K562 (cell line): Measurements from ENCODE around the gene NAPB. TPM values are rescaled to one million over a fixed set of nuclear protein-coding genes. Genes with fewer than 3 reads are reported as not detected.

Experiments used
- ATAC-seq: fragments of 200-7000 bp; cut with Tn5 transposase; 3 replicates; pipeline ENCODE4 v1.9.1; 2020; ENCODE audit warnings: moderate library complexity
- BruUV-seq: library from RNA; stranded (reverse); fragments of 400-500 nt; replicated peaks from 2 replicates; lab custom pipeline; 2021; lab: Mats Ljungman, UMichigan
- CTCF ChIA-PET: fragments of 300-600 bp; formaldehyde crosslinking; extraction: SDS; loops from one replicate; lab custom pipeline; 2021; ENCODE audit warnings: low intra/inter-chr PET ratio; lab: Yijun Ruan, JAX
- POLR2A ChIA-PET: fragments of 300-600, 350-650 bp; sonication (Branson Sonifier 250); formaldehyde crosslinking; extraction: SDS; loops from one replicate; lab custom pipeline; 2021; ENCODE audit warnings: antibody characterized with exemption, inconsistent platforms; lab: Yijun Ruan, JAX
- DNase-seq, 4 experiments: peaks; one replicate each; pipeline versions ENCODE4 v3.0.0 to v3.0.0-alpha.2; 2011 to 2018; ENCODE audit warnings: low spot score in 3 of 4, mixed read lengths in 3 of 4; ENCODE audit errors: extremely low read depth in 1 of 4
- FAIRE-seq: peaks from 2 replicates; lab custom pipeline; 2011; peaks lifted over from hg19 to GRCh38; lab: Jason Lieb, UNC
- H2AFZ ChIP-seq: 2 replicates; pipeline ENCODE4 v1.6.0; 2011; ENCODE audit warnings: low read depth, low read length, control low read depth, inconsistent platforms
- H3K27ac ChIP-seq: fragments of 200-600 bp; 3 replicates; pipeline ENCODE4 v1.8.0; 2011; ENCODE audit warnings: low read depth, mild to moderate bottlenecking, control low read depth, inconsistent platforms, low read length, moderate library complexity, mixed read lengths; ENCODE audit errors: extremely low read depth
- H3K27me3 ChIP-seq, 2 experiments: fragments of 300-600 bp in 1 of 2; 2 replicates in 1 of 2; 3 replicates in 1 of 2; pipeline versions ENCODE4 v1.6.0 to v1.8.0; 2011; ENCODE audit warnings: inconsistent platforms in 2 of 2, low read length in 2 of 2, mild to moderate bottlenecking in 1 of 2, mixed read lengths in 1 of 2, moderate library complexity in 1 of 2; ENCODE audit not compliant: control insufficient read depth in 2 of 2, insufficient read depth in 2 of 2
- H3K36me3 ChIP-seq: fragments of 300-600 bp; 3 replicates; pipeline ENCODE4 v1.8.0; 2011; ENCODE audit warnings: mild to moderate bottlenecking, low read length, inconsistent platforms; ENCODE audit not compliant: control insufficient read depth, insufficient read depth
- H3K4me1 ChIP-seq, 2 experiments: fragments of 200-600 bp in 1 of 2; replicated peaks in 1 of 2; 2 replicates in 1 of 2; 3 replicates in 1 of 2; pipeline versions ENCODE4 v1.5.1 to v1.8.0; 2011; ENCODE audit warnings: inconsistent platforms in 2 of 2, low read length in 2 of 2, mild to moderate bottlenecking in 1 of 2, mixed read lengths in 1 of 2, moderate library complexity in 1 of 2; ENCODE audit not compliant: control insufficient read depth in 2 of 2, insufficient read depth in 2 of 2
- H3K4me2 ChIP-seq: 2 replicates; pipeline ENCODE4 v1.6.1; 2011; ENCODE audit warnings: low read length, control low read depth, inconsistent platforms, mixed read lengths; ENCODE audit not compliant: insufficient read depth
- H3K4me3 ChIP-seq: fragments of 200-600 bp; sonication (generic), shearing (Covaris generic); 2 replicates; pipeline ENCODE4 v1.5.1; 2016; ENCODE audit warnings: control low read depth, inconsistent platforms
- H3K79me2 ChIP-seq: fragments of 200-600 bp; 3 replicates; pipeline ENCODE4 v1.8.0; 2011; ENCODE audit warnings: low read length, inconsistent platforms; ENCODE audit not compliant: control insufficient read depth, insufficient read depth
- H3K9ac ChIP-seq, 2 experiments: 2 replicates each; pipeline versions ENCODE4 v1.6.0 to v1.6.1; 2011; ENCODE audit warnings: low read depth in 2 of 2, low read length in 2 of 2, control low read depth in 1 of 2, inconsistent platforms in 1 of 2, mild to moderate bottlenecking in 1 of 2, mixed read lengths in 1 of 2; ENCODE audit not compliant: insufficient read depth in 1 of 2
- H3K9me1 ChIP-seq: one replicate; pipeline ENCODE4 v1.6.0; 2011; ENCODE audit warnings: inconsistent platforms, mild to moderate bottlenecking, low read length, moderate library complexity; ENCODE audit not compliant: control insufficient read depth, insufficient read depth
- H3K9me3 ChIP-seq: replicated peaks from 2 replicates; pipeline ENCODE4 v1.5.1; 2011; ENCODE audit warnings: low read depth, low read length, inconsistent platforms; ENCODE audit not compliant: control insufficient read depth, insufficient read depth
- H4K20me1 ChIP-seq: replicated peaks from 2 replicates; pipeline ENCODE4 v1.6.1; 2011; ENCODE audit warnings: low read length, inconsistent platforms, mixed read lengths; ENCODE audit not compliant: control insufficient read depth, insufficient read depth
- ATF2 ChIP-seq: sonication (generic); formaldehyde crosslinking; IDR thresholded peaks from 2 replicates; pipeline ENCODE4 v1.8.1; 2022; ENCODE audit warnings: missing genetic modification reagents
- FOXP1 ChIP-seq: sonication (generic); formaldehyde crosslinking; IDR thresholded peaks from 2 replicates; pipeline ENCODE4 v1.8.0; 2022; ENCODE audit warnings: mild to moderate bottlenecking, missing genetic modification reagents
- GTF2B ChIP-seq: IDR thresholded peaks from 2 replicates; pipeline ENCODE4 v1.6.1; 2011; ENCODE audit not compliant: insufficient read length; ENCODE audit errors: extremely low read depth
- L3MBTL2 ChIP-seq: fragments of 450-650 bp; IDR thresholded peaks from 2 replicates; pipeline ENCODE4 v1.6.1; 2016; ENCODE audit warnings: mild to moderate bottlenecking, moderate library complexity
- MTA1 ChIP-seq: fragments of 450-650 bp; IDR thresholded peaks from 2 replicates; pipeline ENCODE4 v1.6.1; 2017; ENCODE audit warnings: borderline replicate concordance
- SAFB2 ChIP-seq: fragments of 200-400 bp; formaldehyde crosslinking; IDR thresholded peaks from 2 replicates; pipeline ENCODE4 v1.6.1; 2018; ENCODE audit warnings: borderline replicate concordance, low read length, low read depth, moderate library complexity; ENCODE audit not compliant: severe bottlenecking
- SMAD4 ChIP-seq: fragments of 250-450 bp; sonication (Bioruptor Pico); conservative IDR thresholded peaks from 2 replicates; pipeline ENCODE4 v1.8.0; 2021; ENCODE audit warnings: inconsistent platforms, mild to moderate bottlenecking, moderate library complexity
- SRSF1 ChIP-seq: fragments of 200-400 bp; formaldehyde crosslinking; IDR thresholded peaks from 2 replicates; pipeline ENCODE4 v1.6.1; 2017; ENCODE audit warnings: mild to moderate bottlenecking, low read depth, low read length, moderate library complexity
- XRCC4 ChIP-seq: IDR thresholded peaks from one replicate; pipeline ENCODE4 v1.6.1; 2011; ENCODE audit not compliant: insufficient read depth, insufficient read length; ENCODE audit errors: extremely low read depth
- ZC3H8 ChIP-seq: fragments of 450-650 bp; IDR thresholded peaks from 2 replicates; pipeline ENCODE4 v1.6.1; 2017
- ZNF274 ChIP-seq: IDR thresholded peaks from 2 replicates; pipeline ENCODE4 v1.6.1; 2011; ENCODE audit warnings: low read depth, mild to moderate bottlenecking, low read length, moderate library complexity, borderline replicate concordance
- ZNF318 ChIP-seq, 2 experiments: fragments of 450-650 bp; IDR thresholded peaks; 2 replicates each; pipeline ENCODE4 v1.6.1; 2016; ENCODE audit warnings: mild to moderate bottlenecking in 2 of 2, borderline replicate concordance in 1 of 2, low read depth in 1 of 2, moderate library complexity in 1 of 2
- WGBS: fragments of 100-300 bp; shearing (Covaris generic); methylation state at CpG from one replicate; pipeline ENCODE4 v1.1.6; 2016; ENCODE audit warnings: low coverage, mixed read lengths; ENCODE audit not compliant: insufficient coverage; ENCODE audit errors: missing lambda C conversion rate; 5-methylcytosine and 5-hydroxymethylcytosine counted together
- in situ Hi-C: fragments of 300-500 bp; cut with MboI; formaldehyde crosslinking; loops from 4 replicates; pipeline ENCODE4 v1.15.0; 2018; ENCODE audit warnings: inconsistent platforms, mixed read lengths
- intact Hi-C: fragments of 100-400 bp; cut with micrococcal nuclease; formaldehyde crosslinking; loops from 2 replicates; pipeline ENCODE4 v1.14.2; 2022
- polyA plus RNA-seq, 8 experiments: library from polyadenylated mRNA; depleted of rRNA in 4 of 8; stranded (reverse) in 5 of 8; unstranded in 3 of 8; fragments of >200 nt; fragmentation: Nextera tagmentation in 2 of 8; fragmentation: Illumina TruSeq in 1 of 8; extraction: Ambion mirVana in 2 of 8; extraction: Trizol in 1 of 8; gene quantifications; 2 replicates each; pipeline versions ENCODE4 v1.2.1 to v1.2.3, GENCODE V29; 2011 to 2014; ENCODE audit warnings: inconsistent platforms in 1 of 8, missing spikeins in 1 of 8
- total RNA-seq, 7 experiments: library from RNA; depleted of rRNA in 6 of 7; stranded (reverse); fragments of >200 nt in 6 of 7; fragmentation: Illumina TruSeq in 2 of 7; extraction: Trizol in 2 of 7; gene quantifications; 2 replicates each; pipeline versions ENCODE4 v1.2.1 to v1.2.3, GENCODE V29; 2011 to 2021; ENCODE audit warnings: low replicate concordance in 1 of 7

The NAPB gene
- total and polyA plus RNA-seq, 9 of the 15 experiments (the other 6 are each of a cell fraction or from before 2014, with no cell fraction given) = 1.4 to 7.7 (median 5.2) TPM

GRCh38 chr20:23341073-23341472 is 80.2 kb downstream of the NAPB start:
- BruUV-seq = no TSS peak
- no peak overlapping the region for H3K4me2 ChIP-seq
- H3K9me1 ChIP-seq = no peaks in the 10 kb centered on the region
- intact Hi-C loops (loop anchor here (2.0 to 10.0 kb wide), 3 partner anchors 104 to 650 kb away; no protein-coding TSS in a partner anchor), in situ Hi-C loops (loop anchor here (10.0 kb wide), 1 partner anchor 286 kb away; no protein-coding TSS in a partner anchor)
- no peak overlapping the region for H2AFZ ChIP-seq
- ChIA-PET POLR2A (interaction anchor here (0.6 to 1.5 kb wide), 5 partner anchors 9 to 644 kb away, joined by 3 to 14 read pairs (median 3); partner anchors contain the start of gene NXT1), CTCF (interaction anchor here (0.6 to 2.2 kb wide), 4 partner anchors 12 to 1007 kb away, joined by 3 to 12 read pairs (median 5); no protein-coding TSS in a partner anchor)
- H3K4me1 ChIP-seq = peaks cover 0 to 3% of the 10 kb centered on the region in 2 experiments; a peak in 2 of 5 replicates
- no peaks in the 10 kb centered on the region for H3K36me3 ChIP-seq
- DNase-seq (no peak), FAIRE-seq (no peak), ATAC-seq (no peak)
- H3K9ac ChIP-seq = no peak overlapping the region
- no peaks in the 10 kb centered on the region for H3K9me3 ChIP-seq
- H4K20me1 ChIP-seq = no peaks in the 10 kb centered on the region
- H3K27ac ChIP-seq = no peak overlapping the region
- H3K4me3 ChIP-seq = no peak overlapping the region
- no peaks in the 10 kb centered on the region for H3K27me3 ChIP-seq
- WGBS = 0% methylated on average over 2 of the region's 2 CpGs
- no peaks in the 10 kb centered on the region for H3K79me2 ChIP-seq
- TF ChIP-seq SAFB2 (no peak), ZNF318 (IDR thresholded peaks at IDR 0.05; ENCODE audit: borderline replicate concordance in 1 of 2, low read depth in 1 of 2) (no peak), L3MBTL2 (no peak), SRSF1 (no peak), SMAD4 (CRISPR knock-in tag) (no peak), ATF2 (CRISPR knock-in tag) (no peak), MTA1 (no peak), ZC3H8 (no peak), XRCC4 (no peak), FOXP1 (CRISPR knock-in tag) (no peak), ZNF274 (no peak), GTF2B (no peak)
